SK-N-MC (cell line): ENCODE data around the gene TYW1B.
"Not testable (repeated sequence)": the region's sequence is repeated elsewhere in the genome, so short reads cannot be mapped to it uniquely, and the experiment has no call there.

Experiments
- EZH2 ChIP-seq: fragments of 200-600 bp; sonication (generic); IDR thresholded peaks from one replicate; pipeline ENCODE4 v1.6.1; 2017; ENCODE audit warnings: antibody characterized with exemption
- FOXP2 ChIP-seq: optimal IDR thresholded peaks from 2 replicates; pipeline ENCODE3; 2011; ENCODE audit warnings: mild to moderate bottlenecking, moderate library complexity; ENCODE audit not compliant: insufficient read depth; ENCODE audit errors: extremely low read length, control extremely low read depth
- POLR2AphosphoS5 ChIP-seq: IDR thresholded peaks from 2 replicates; pipeline ENCODE4 v1.6.1; 2012; ENCODE audit warnings: mild to moderate bottlenecking, low read depth, low read length, borderline replicate concordance

- TF ChIP-seq EZH2, POLR2AphosphoS5, FOXP2: not testable (repeated sequence)
Observed at GRCh38 chr7:72546586-72547237, 281.3 kb downstream of the TYW1B start.
